NCI-H2107 treated with DMSO at 0.1 percent for 48 hours (cell line): ENCODE data around the gene CACNB2.
"Not testable (repeated sequence)": the region's sequence is repeated elsewhere in the genome, so short reads cannot be mapped to it uniquely, and the experiment has no call there.

Experiments
- DNase-seq: peaks from one replicate; lab custom pipeline; 2025; ENCODE audit not compliant: unreplicated experiment; lab: John Stamatoyannopoulos, UW

Gene CACNB2

DNA sequence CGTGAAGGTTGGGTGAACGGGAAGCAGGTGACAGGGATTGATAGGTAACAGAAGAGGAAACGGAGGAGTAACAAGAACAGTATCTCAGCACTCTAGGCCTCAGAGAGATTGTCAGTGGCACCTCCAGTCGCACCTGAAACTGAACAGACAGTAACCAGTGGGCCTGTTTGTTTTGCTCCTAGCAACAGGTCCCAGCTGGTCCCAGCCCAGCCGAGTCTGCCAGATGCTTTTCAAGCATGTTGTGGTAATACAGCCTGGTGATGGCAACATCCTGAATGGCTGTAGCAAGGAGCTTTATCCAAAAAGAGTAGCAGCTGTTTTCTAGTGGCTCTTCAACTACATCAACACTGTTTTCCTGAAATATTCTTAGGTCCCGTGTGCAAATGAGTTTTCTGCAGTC is 4.7 kb downstream of the CACNB2 start:
- DNase-seq: peak; percentile 57

- no peak for DNase-seq
Observed at GRCh38 chr10:18145652-18146051, 5.4 kb downstream of the CACNB2 start.

- no peak for DNase-seq
Observed at GRCh38 chr10:18149196-18149800, 9.1 kb downstream of the CACNB2 start.

GRCh38 chr10:18151356-18151890 is 11.2 kb downstream of the CACNB2 start:
- no peak for DNase-seq

GRCh38 chr10:18153381-18153780 is 13.2 kb downstream of the CACNB2 start:
- DNase-seq: not testable (repeated sequence)

DNA sequence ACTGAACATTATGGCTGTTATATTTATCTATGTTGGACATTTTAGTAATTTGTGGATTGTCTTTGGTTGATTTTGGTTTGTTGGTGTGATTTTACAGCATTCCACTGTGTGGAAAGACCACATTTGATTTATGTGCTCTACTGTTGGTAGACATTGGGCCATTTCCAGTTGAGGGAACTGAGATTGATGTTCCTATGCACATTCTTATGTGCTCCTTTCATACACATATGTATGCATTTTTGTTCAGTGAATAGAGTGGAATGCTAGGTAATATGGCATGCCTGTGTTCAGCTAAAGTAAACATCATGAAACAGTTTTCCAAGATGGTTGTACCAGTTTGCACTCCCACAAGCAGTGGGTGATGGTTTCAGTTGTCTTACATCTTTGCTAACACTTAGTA is 15.1 kb downstream of the CACNB2 start:
- no peak for DNase-seq

- not testable (repeated sequence) for DNase-seq
Observed at GRCh38 chr10:18156797-18157196, 16.6 kb downstream of the CACNB2 start.

DNA sequence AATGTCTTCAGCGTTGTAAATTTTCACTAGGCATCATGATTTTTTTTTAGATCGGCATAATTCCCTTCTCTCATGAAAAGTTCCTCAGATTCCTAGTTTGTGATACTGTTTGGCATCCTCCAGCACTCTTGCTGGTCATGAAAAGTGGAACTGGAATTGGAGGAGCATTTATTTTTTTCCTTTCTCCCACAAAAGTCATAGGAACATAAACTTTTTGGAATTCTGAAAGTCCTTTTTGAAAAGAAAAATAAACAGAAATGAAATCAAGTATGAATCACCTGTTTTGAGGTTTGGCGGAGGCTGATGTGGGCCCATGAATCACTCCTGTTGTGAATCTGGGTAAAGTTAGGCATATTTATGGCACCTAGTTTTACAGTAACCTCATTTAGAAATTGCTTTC is 17.7 kb downstream of the CACNB2 start:
- no peak for DNase-seq

GRCh38 chr10:18158773-18159265 is 18.6 kb downstream of the CACNB2 start:
- no peak for DNase-seq

- no peak for DNase-seq
Observed at GRCh38 chr10:18159557-18159956, 19.3 kb downstream of the CACNB2 start.

GRCh38 chr10:18162021-18162627 is 21.9 kb downstream of the CACNB2 start:
- DNase-seq: no peak

DNA sequence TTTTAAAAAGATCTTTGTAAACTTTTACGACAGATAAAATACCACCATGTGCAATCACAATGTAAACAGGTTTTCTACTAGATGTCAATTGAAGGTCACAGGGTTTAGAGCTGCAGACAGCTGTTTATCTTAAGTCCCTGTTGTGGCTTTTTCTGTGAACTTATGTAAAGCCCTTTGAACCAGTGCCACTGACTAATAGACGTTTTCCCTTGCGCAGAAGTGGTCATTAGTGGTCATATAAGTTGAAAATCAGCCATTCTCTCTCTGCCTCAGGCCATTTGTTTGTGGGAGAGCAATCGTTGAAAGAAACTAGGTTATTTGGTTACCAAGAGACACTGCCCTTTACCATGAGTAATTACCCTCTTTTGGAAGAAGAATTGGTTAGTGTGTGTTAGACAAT is 23.9 kb downstream of the CACNB2 start:
- DNase-seq: no peak

DNA sequence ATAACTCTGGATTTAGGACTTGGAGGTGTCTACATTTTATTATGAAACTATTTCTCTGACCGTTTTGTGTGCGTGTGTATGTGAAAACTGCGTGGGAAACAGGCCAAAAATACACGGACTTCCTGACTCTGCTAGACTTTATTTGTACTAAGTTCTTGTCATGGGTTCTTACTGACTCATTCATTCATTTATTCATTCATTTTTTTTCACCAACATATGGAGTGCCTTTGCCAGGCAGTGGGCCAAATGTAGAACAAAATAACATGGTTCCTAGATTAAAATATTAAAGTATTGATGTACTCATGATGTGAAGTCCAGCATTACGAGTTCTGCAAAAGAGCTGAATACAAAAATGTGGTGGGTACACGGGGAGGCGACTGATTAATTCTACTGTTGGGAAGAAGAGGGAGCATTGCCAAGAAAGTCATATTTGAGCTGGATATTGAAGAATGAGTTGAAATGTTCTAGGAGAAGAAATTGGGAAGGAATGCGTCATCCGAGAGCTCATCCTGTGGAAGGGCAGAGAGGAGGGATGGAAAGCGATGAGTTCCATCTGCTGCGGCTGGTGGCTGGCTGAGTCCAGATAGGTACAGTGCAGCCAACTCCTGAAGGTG is 24.6 kb downstream of the CACNB2 start:
- DNase-seq: no peak

GRCh38 chr10:18178854-18179483 is 38.7 kb downstream of the CACNB2 start:
- no peak for DNase-seq

DNA sequence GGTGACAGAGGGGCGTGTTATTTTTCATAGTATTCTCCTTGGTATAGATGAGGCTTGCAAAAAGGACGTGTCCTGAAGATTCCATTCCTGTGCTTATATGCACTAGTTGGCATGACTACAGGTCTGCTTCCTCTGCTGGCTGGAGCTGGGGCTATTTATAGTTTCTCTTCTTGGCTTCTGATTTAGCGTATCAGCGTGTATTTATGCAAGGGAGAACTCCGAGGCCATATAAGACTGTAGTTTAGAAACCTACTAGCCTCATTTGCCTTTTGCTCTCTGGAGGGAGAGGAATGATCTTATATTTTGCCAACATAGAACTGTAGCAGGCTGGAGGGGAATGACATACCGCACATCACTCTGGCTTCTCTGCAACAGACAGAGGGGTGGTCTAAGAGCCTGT is 39.7 kb downstream of the CACNB2 start:
- no peak for DNase-seq

GRCh38 chr10:18181382-18181781 is 41.2 kb downstream of the CACNB2 start:
- DNase-seq: not testable (repeated sequence)

DNA sequence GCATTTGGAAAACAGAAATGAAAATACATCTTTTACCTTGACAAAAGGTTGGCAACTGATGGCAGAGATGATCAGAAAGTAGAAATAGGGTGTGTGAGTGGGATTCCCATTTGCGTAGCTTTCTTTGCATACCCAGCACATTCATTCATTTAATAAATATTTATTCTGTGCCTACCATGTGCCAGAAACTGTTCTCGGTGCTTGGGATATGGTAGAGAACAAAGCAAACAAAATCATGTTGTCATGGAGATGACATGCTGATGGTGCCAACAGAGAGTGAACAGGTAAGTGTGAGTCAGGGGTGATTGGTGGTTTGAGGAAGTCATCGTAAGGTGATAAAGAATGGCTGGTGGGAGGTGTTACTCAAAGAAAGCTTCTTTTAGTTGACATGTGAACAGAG is 45.4 kb downstream of the CACNB2 start:
- DNase-seq: no peak

- DNase-seq: no peak
Observed at GRCh38 chr10:18190840-18191239, 50.6 kb downstream of the CACNB2 start.

GRCh38 chr10:18194634-18195033 is 54.4 kb downstream of the CACNB2 start:
- DNase-seq: no peak

GRCh38 chr10:18195060-18195799 is 55.0 kb downstream of the CACNB2 start:
- no peak for DNase-seq
